Aorta (tissue), 5 donors: Measurements from ENCODE around the gene DHCR7. TPM values are rescaled to one million over a fixed set of nuclear protein-coding genes. Genes with fewer than 3 reads are reported as not detected.

ENCODE experiments used
- ATAC-seq: fragments of 200-7000 bp; cut with Tn5 transposase; one replicate; pipeline ENCODE4 v1.9.1; 2022; ENCODE audit warnings: moderate library complexity; ENCODE audit not compliant: low FRiP score
- DNase-seq, 2 donors: peaks; one replicate each; pipeline ENCODE4 v3.0.0-alpha.2; 2020
- H3K27ac ChIP-seq, 2 donors: one replicate each; pipeline ENCODE4 v1.5.1; 2013; ENCODE audit warnings: low read length in 2 of 2, mild to moderate bottlenecking in 2 of 2, moderate library complexity in 2 of 2, control low read depth in 1 of 2, inconsistent platforms in 1 of 2, low read depth in 1 of 2
- H3K27me3 ChIP-seq, 2 donors: one replicate each; pipeline ENCODE4 v1.6.1; 2013; ENCODE audit warnings: control low read depth in 1 of 2, low read length in 1 of 2, mild to moderate bottlenecking in 1 of 2, moderate library complexity in 1 of 2; ENCODE audit not compliant: insufficient read depth in 2 of 2, control insufficient read depth in 1 of 2
- H3K36me3 ChIP-seq, 2 donors: one replicate each; pipeline ENCODE4 v1.6.1; 2013; ENCODE audit warnings: control low read depth in 1 of 2, low read length in 1 of 2, mild to moderate bottlenecking in 1 of 2; ENCODE audit not compliant: insufficient read depth in 2 of 2, control insufficient read depth in 1 of 2
- H3K4me1 ChIP-seq, 2 donors: one replicate each; pipeline ENCODE4 v1.6.1; 2013; ENCODE audit warnings: low read length in 2 of 2, control low read depth in 1 of 2, mild to moderate bottlenecking in 1 of 2, moderate library complexity in 1 of 2; ENCODE audit not compliant: insufficient read depth in 2 of 2, control insufficient read depth in 1 of 2
- H3K4me3 ChIP-seq, 2 donors: one replicate each; pipeline ENCODE4 v1.5.1; 2013; ENCODE audit warnings: low read length in 2 of 2, control low read depth in 1 of 2, mild to moderate bottlenecking in 1 of 2
- H3K9me3 ChIP-seq: one replicate; pipeline ENCODE4 v1.6.1; 2013; ENCODE audit warnings: mild to moderate bottlenecking, low read length; ENCODE audit not compliant: control insufficient read depth
- WGBS, 2 donors: extraction: QIAGEN DNeasy Blood & Tissue Kit; methylation state at CpG; one replicate each; pipeline ENCODE4 v1.1.7; 2013; 5-methylcytosine and 5-hydroxymethylcytosine counted together
- intact Hi-C, 2 donors: fragments of 100-400 bp; cut with DNase I; formaldehyde crosslinking; loops; one replicate each; pipeline versions ENCODE4 v1.14.2 to v1.15.0; 2022
- polyA plus RNA-seq, 2 donors: library from polyadenylated mRNA; stranded (reverse); fragments of 200-250 nt; gene quantifications; one replicate each; pipeline ENCODE4 v1.2.3, GENCODE V29; 2013
- total RNA-seq, 2 donors: library from RNA; stranded (reverse); fragmentation: NEBNext Ultra II Directional; extraction: Animal tissue kit (Norgen Biotek cat#: 25700); gene quantifications; one replicate each; pipeline ENCODE4 v1.2.1, GENCODE V29; 2021
- donor health status: healthy with polysubstance abuse.
- donor health status: Bipolar disorder and iron deficiency.
- donor health status: DM: no; HTN: no; CAD: no.
- donor health status: DM: no; HTN: no; CAD: no.
- donor health status: DM: yes; HTN: yes; CAD: no.

The DHCR7 gene
- total and polyA plus RNA-seq, 4 donors, result 4.2 to 27.8 (median 13.1) TPM

DNA sequence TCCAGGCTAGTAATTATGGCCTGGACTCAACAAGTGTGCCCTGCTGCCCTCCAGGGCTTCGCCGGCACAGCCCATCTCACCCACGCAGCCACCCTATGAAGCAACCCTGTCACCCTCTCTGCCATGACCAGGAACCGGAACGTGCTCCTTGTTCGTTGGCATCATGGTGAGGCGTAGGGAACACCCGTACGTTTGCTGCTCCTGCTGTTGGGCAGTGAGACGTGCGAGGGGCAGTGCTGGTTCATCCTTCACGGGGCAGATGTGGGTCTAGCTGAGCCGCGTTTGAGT is 25.5 kb upstream of the DHCR7 start:
- ATAC-seq, result no peak
- peak in 1 of 2 donors; percentile 59 for DNase-seq
- H3K4me1 ChIP-seq, result no peaks in the 10 kb centered on the region
- H3K9me3 ChIP-seq, result no peaks in the 10 kb centered on the region
- H3K27me3 ChIP-seq, result no peaks in the 10 kb centered on the region
- peaks cover 0 to 11% of the 10 kb centered on the region in 2 donors for H3K36me3 ChIP-seq
- intact Hi-C loops, result no loop called here
- no peak overlapping the region for H3K4me3 ChIP-seq
- H3K27ac ChIP-seq, result no peak overlapping the region
- WGBS, 2 donors, result 95 to 96% methylated on average over 14 of the region's 14 CpGs

DNA sequence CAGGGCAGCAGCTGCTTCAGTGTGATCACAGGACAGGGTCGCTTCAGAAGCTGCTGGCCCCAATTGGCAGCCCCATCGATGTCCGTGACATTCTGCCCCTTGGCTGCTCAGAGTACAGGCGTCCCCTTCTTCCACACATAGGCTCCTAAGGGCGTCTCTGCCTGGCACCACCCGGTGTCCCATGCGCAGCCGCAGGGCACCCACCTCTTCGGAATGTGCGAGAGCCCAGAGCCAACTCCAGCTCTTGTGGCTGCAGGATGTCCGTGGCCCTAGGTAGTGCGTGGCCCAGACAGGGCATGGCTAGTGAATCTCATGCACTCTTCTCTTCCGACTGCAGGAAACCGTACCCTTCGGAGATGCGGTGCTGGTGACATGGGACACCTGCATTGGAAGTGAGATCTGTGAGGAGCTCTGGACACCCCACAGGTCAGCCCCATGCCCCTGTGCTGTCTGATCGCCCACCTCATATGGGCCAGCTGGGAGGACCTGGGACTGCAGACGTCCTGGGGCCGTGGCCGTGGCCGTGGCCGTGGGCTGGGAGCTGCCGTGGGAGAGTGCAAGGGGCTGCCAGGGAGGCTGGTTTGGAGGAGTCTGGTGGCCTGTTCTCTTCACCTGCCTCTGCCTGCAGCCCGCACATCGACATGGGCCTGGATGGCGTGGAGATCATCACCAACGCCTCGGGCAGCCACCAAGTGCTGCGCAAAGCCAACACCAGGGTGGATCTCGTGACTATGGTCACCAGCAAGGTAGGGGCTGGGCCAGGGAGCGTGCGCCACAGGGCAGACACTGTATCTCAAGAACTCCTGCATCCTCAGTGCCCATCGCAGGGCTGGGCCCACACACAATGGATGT is 25.0 kb upstream of the DHCR7 start:
- no peaks in the 10 kb centered on the region for H3K4me1 ChIP-seq
- 94 to 96% methylated on average over 31 to 33 of the region's 33 CpGs for WGBS, 2 donors
- H3K27me3 ChIP-seq, result no peaks in the 10 kb centered on the region
- H3K27ac ChIP-seq, result no peak overlapping the region
- DNase-seq, result peak in 1 of 2 donors; percentile 53
- no peak for ATAC-seq
- H3K36me3 ChIP-seq, result peaks cover 0 to 9% of the 10 kb centered on the region in 2 donors
- intact Hi-C loops, result no loop called here
- no peaks in the 10 kb centered on the region for H3K9me3 ChIP-seq
- no peak overlapping the region for H3K4me3 ChIP-seq

DNA sequence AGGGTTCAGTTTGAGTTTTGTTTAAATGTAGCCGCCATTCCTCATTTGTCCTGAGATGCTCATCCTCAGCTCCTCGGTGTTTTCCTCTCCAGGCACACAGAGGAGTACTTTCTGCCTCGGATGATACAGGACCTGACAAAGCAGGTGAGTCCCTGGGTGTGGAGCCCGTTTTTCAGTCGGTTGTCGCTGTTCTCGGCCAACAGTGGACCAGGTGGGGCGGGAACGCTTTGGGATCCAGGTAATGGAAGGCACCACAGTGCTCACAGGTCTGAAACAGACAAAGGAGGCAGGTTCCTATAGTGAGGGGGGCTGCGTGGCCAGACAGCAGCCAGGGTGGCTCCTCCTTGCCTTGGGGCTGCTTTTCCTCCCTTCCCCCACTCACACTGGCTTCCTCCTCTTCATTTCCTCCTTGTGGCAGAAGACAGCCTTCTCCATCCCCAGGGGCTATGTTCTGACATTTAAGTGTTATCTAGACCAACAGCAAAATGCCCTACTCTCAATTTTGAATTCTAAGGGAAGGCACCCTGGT is 24.2 kb upstream of the DHCR7 start:
- intact Hi-C loops, result no loop called here
- Histone ChIP-seq H3K9me3 (no peaks in the 10 kb centered on the region), H3K27me3 (no peaks in the 10 kb centered on the region), H3K36me3 (peaks cover 0 to 5% of the 10 kb centered on the region in 2 donors), H3K4me1 (no peaks in the 10 kb centered on the region), H3K27ac (no peak overlapping the region), H3K4me3 (no peak overlapping the region)
- no peak for ATAC-seq
- peak; percentile 16 to 34 for DNase-seq
- 91 to 94% methylated on average over 10 of the region's 10 CpGs for WGBS, 2 donors

DNA sequence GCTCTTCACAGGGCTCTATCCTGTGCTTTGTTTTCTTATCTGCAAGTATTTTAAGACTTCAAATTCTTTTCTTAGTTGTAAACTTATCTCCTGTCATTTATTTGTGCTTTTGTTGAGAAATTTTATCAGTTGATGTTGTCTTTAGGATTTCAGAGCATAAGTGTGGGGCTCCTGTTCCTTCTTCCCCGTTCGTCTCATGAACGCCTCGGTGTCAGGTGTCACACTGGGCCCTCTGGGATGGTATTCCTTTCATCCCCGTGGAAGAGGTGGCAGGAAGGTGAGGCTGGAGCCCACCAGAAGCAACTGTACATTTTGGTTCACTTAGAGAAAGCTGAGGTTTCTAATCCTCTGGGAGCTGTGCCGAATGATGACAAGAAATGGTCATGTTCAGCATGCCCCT is 22.8 kb upstream of the DHCR7 start:
- peaks cover 0 to 2% of the 10 kb centered on the region in 2 donors for H3K36me3 ChIP-seq
- WGBS, 2 donors, result 60 to 64% methylated on average over 6 of the region's 6 CpGs
- no peaks in the 10 kb centered on the region for H3K27me3 ChIP-seq
- ATAC-seq (no peak), DNase-seq (no peak)
- no peaks in the 10 kb centered on the region for H3K4me1 ChIP-seq
- H3K27ac ChIP-seq, result no peak overlapping the region
- intact Hi-C loops, result no loop called here
- H3K9me3 ChIP-seq, result no peaks in the 10 kb centered on the region
- H3K4me3 ChIP-seq, result no peak overlapping the region

DNA sequence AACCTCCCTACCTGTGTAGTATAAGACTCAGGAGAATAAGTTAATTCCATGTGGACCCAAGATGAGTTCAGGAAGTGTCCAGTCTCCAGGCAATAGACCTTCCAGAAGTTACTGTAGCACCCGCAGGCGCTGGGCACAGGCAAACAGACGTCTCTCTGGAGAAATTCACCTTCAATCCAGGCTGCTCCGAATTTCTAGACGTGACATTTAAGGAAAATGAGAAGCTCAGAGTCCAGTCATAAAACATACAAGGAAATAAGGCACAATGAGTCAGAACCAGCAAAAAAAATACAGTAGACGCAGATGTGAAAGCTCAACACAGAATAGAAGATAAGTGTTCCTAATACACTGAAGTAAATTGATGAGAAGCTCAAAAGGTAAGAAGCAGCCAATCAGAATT is 19.0 kb upstream of the DHCR7 start:
- H3K9me3 ChIP-seq, result no peaks in the 10 kb centered on the region
- no peaks in the 10 kb centered on the region for H3K27me3 ChIP-seq
- no peak overlapping the region for H3K27ac ChIP-seq
- 92 to 95% methylated on average over 6 of the region's 6 CpGs for WGBS, 2 donors
- H3K4me1 ChIP-seq, result no peaks in the 10 kb centered on the region
- intact Hi-C loops, result no loop called here
- ATAC-seq (no peak), DNase-seq (peak in 1 of 2 donors; percentile 13)
- no peak overlapping the region for H3K4me3 ChIP-seq
- H3K36me3 ChIP-seq, result peaks cover 0 to 2% of the 10 kb centered on the region in 2 donors

DNA sequence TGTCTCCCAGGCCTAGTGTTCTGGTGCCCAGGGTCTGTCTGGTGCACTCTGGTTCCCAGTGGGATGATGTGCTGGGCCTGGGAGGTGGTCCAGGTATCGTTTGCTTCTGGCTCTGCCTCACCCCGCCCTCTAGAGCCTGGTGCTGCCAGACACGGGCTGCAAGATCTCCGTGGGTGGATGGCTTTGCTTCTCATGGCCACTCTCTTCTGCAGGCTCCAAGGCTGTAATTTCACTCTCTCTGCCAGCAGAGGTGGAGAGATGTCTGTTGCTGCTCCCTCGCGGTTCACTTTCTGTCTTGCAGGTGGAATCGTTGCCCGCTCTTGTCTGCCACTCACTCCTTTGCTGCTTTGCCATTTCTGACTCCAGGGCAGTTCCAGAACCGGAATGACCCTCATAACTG is 18.2 kb upstream of the DHCR7 start:
- no peaks in the 10 kb centered on the region for H3K9me3 ChIP-seq
- intact Hi-C loops, result no loop called here
- H3K4me1 ChIP-seq, result no peaks in the 10 kb centered on the region
- no peak overlapping the region for H3K27ac ChIP-seq
- DNase-seq, result peak in 1 of 2 donors; percentile 34
- no peak overlapping the region for H3K4me3 ChIP-seq
- ATAC-seq, result no peak
- no peaks in the 10 kb centered on the region for H3K27me3 ChIP-seq
- WGBS, 2 donors, result 82 to 85% methylated on average over 9 of the region's 9 CpGs
- peaks cover 0 to 1% of the 10 kb centered on the region in 2 donors for H3K36me3 ChIP-seq

DNA sequence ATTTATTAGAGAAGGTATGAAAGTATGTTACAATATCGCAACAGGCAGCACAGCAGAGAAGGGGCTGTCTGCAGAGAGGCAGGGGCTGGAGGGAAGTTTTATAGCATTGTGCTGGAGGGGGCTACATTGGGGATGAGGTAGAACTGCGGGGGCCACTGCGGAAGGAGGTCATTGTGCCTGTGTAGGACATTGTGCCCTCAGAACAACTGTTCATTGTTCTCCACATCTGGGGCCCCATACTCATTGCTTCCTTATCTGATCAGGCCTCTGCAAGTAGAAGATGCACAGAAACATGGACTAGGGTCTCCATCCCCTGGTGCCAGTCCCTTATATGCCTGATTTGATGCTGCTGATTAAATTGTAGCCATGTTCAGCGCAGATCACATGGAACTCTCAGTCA is 16.9 kb upstream of the DHCR7 start:
- Histone ChIP-seq H3K4me3 (no peak overlapping the region), H3K36me3 (peaks cover 0 to 1% of the 10 kb centered on the region in 2 donors), H3K9me3 (no peaks in the 10 kb centered on the region), H3K27me3 (no peaks in the 10 kb centered on the region), H3K4me1 (no peaks in the 10 kb centered on the region), H3K27ac (no peak overlapping the region)
- 98 to 100% methylated on average over 4 of the region's 4 CpGs for WGBS, 2 donors
- intact Hi-C loops, result no loop called here
- DNase-seq (peak; percentile 5 to 9), ATAC-seq (no peak)

DNA sequence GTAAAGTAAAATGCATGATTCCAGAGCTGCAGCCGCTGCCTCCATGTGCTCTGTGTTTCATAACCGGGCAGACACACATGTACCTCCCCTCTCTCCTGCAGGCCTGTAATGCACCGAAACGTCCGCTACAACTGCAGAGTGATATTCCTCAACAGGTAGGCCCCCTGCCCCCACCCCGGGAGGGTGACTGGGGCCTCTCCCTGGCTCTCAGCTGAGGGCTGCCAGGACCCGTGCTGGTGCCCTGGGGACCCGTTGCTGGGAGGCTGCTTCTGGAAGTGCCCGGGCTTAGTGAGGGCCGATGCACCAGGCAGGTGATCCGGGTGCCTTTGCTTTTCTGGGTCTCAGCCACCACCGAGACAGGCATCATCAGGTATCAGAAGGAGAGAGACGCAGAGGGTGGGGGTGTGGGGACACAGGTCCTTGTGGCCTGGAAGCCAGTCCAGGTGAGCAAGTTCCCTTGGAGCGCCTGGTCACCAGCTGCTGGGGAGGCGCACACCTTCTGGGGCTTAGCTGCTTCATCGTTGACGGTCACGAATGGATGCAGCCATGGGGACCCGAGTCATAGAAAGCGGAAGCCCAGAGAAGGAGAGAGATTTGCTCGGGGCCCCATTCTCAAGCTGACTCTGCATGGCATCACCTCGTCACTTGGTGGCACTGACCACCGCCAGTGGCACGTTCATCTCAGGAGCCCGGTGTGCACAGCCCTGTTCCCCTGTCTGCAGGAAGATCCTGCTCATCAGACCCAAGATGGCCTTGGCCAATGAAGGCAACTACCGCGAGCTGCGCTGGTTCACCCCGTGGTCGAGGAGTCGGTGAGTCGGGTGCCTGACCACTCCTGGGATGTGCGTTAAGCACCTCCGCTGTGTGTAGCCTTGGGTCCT is 15.4 kb upstream of the DHCR7 start:
- DNase-seq (peak in 1 of 2 donors; percentile 69), ATAC-seq (no peak)
- H3K36me3 ChIP-seq, result peaks cover 0 to 3% of the 10 kb centered on the region in 2 donors
- H3K4me3 ChIP-seq, result no peak overlapping the region
- intact Hi-C loops, result no loop called here
- H3K27ac ChIP-seq, result no peak overlapping the region
- WGBS, 2 donors, result 93 to 96% methylated on average over 34 of the region's 34 CpGs
- H3K27me3 ChIP-seq, result no peaks in the 10 kb centered on the region
- no peaks in the 10 kb centered on the region for H3K4me1 ChIP-seq
- H3K9me3 ChIP-seq, result no peaks in the 10 kb centered on the region
